ENCODE data around the gene FOXQ1.

The FOXQ1 gene

DNA sequence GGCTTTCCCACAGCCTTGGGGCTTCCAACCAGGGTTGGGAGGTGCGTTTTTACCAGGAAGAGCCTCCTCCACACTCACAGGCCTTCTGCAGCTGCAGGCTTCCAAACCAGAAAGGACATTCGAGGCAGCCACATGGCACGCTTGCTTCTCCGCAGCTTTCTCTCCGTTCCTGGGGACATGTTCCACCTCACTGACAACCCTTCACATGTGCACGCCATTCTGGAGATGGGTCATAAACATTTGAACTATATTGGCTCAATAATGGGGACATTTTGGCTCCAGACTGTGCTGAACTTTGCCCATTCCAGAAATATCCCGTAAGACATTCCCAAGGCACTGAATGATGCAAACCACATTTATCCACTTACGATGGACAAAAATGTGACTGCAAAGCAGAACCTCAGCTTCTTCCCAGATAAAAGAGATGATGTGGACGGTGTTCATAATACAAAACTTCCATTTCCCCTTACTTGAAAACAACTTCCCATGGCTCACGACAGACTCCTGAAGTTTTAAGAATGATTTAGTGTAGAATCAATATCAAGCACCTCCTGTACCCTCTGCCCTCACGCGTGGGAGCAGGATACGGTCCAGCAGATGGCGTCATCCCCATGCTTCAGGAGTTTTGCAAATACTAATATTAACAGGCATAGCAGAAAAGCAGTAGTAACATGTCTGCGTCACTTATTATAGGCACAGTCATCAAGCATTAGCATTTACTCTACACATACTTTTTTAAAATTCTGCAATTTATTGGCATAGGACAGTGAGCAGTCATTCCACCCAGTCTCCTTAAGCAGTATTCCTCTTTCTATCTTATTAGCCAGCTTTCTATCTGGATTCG is 52.1 kb downstream of the FOXQ1 start:
- FAIRE-seq, result no peak
